HG02763 (cell line): Measurements from ENCODE around the gene CATSPERD.

ENCODE experiments used
- ATAC-seq: cut with Tn5 transposase; IDR thresholded peaks from one replicate; pipeline ENCODE4 v1.9.1; 2021; ENCODE audit warnings: mild to moderate bottlenecking, moderate library complexity; ENCODE audit not compliant: unreplicated experiment

CATSPERD gene

GRCh38 chr19:5784581-5785147, 64.2 kb downstream of the CATSPERD start, which contains the start of gene PRR22:
PRR22 (minus strand) TSS chr19:5784746; CDS start chr19:5784660, 86 bp downstream.
- ATAC-seq: no peak

GRCh38 chr19:5785423-5785822, 65.0 kb downstream of the CATSPERD start:
- no peak for ATAC-seq

GRCh38 chr19:5786593-5787408, 66.4 kb downstream of the CATSPERD start:
- no peak for ATAC-seq

GRCh38 chr19:5787409-5788182, 67.2 kb downstream of the CATSPERD start:
- no peak for ATAC-seq

GRCh38 chr19:5788422-5788821, 68.0 kb downstream of the CATSPERD start:
- no peak for ATAC-seq

GRCh38 chr19:5789351-5789761, 68.9 kb downstream of the CATSPERD start:
- no peak for ATAC-seq

- no peak for ATAC-seq
Observed at GRCh38 chr19:5789886-5790558, 69.6 kb downstream of the CATSPERD start.

GRCh38 chr19:5790559-5791520, 70.4 kb downstream of the CATSPERD start, which contains the start of gene DUS3L:
DUS3L (minus strand) TSS chr19:5791163; CDS start chr19:5791141, 22 bp downstream.
- ATAC-seq: peak; percentile 85

GRCh38 chr19:5792224-5792623, 71.8 kb downstream of the CATSPERD start:
- ATAC-seq: no peak

- no peak for ATAC-seq
Observed at GRCh38 chr19:5793188-5793587, 72.8 kb downstream of the CATSPERD start.

- no peak for ATAC-seq
Observed at GRCh38 chr19:5795382-5795919, 75.0 kb downstream of the CATSPERD start.

GRCh38 chr19:5798244-5798643, 77.8 kb downstream of the CATSPERD start:
- no peak for ATAC-seq

GRCh38 chr19:5799247-5800241, 79.1 kb downstream of the CATSPERD start:
- no peak for ATAC-seq

- no peak for ATAC-seq
Observed at GRCh38 chr19:5800361-5801270, 80.2 kb downstream of the CATSPERD start.

- ATAC-seq: no peak
Observed at GRCh38 chr19:5801796-5802619, 81.6 kb downstream of the CATSPERD start.

GRCh38 chr19:5803441-5803751, 83.0 kb downstream of the CATSPERD start:
- no peak for ATAC-seq
